Natural killer cell (primary cell): ENCODE measurements around the gene ITGAX. TPM values are rescaled to one million over a fixed set of nuclear protein-coding genes. Genes with fewer than 3 reads are reported as not detected.
"Not testable (repeated sequence)": the region's sequence is repeated elsewhere in the genome, so short reads cannot be mapped to it uniquely, and the experiment has no call there.

Experiments used
- ATAC-seq, 3 donors: fragments of 150-1000 bp in 2 of 3; fragments of 200-7000 bp in 1 of 3; cut with Tn5 transposase; 1 replicate in 1 of 3; 2 replicates in 2 of 3; pipeline ENCODE4 v1.10.0; 2021; ENCODE audit warnings: mild to moderate bottlenecking in 2 of 3, moderate library complexity in 2 of 3
- DNase-seq, 2 donors: peaks; one replicate each; pipeline versions ENCODE4 v3.0.0 to v3.0.0-alpha.2; 2013 to 2021; ENCODE audit warnings: mixed read lengths in 1 of 2
- H3K27ac ChIP-seq: one replicate; pipeline ENCODE4 v1.5.1; 2013; ENCODE audit warnings: mild to moderate bottlenecking, low read length
- H3K27me3 ChIP-seq: one replicate; pipeline ENCODE4 v1.6.1; 2013; ENCODE audit warnings: low read length; ENCODE audit not compliant: control insufficient read depth, insufficient read depth
- H3K36me3 ChIP-seq: one replicate; pipeline ENCODE4 v1.6.1; 2013; ENCODE audit warnings: low read length; ENCODE audit not compliant: control insufficient read depth, insufficient read depth
- H3K4me1 ChIP-seq: one replicate; pipeline ENCODE4 v1.6.1; 2013; ENCODE audit warnings: low read length; ENCODE audit not compliant: control insufficient read depth, insufficient read depth
- H3K4me3 ChIP-seq: one replicate; pipeline ENCODE4 v1.5.1; 2013; ENCODE audit warnings: low read length
- H3K9me3 ChIP-seq: one replicate; pipeline ENCODE4 v1.6.1; 2013; ENCODE audit warnings: low read length; ENCODE audit not compliant: control insufficient read depth, insufficient read depth
- H3K27ac Mint-ChIP-seq, 2 donors: one replicate each; pipeline ENCODE4 v1.8.0; 2022; ENCODE audit warnings: mild to moderate bottlenecking in 2 of 2, mixed read lengths in 2 of 2, moderate library complexity in 1 of 2
- H3K27me3 Mint-ChIP-seq, 2 donors: one replicate each; pipeline ENCODE4 v1.8.0; 2022; ENCODE audit warnings: low read depth in 2 of 2, mixed read lengths in 2 of 2
- H3K36me3 Mint-ChIP-seq: one replicate; pipeline ENCODE4 v1.8.0; 2022; ENCODE audit warnings: mixed read lengths
- H3K4me1 Mint-ChIP-seq, 2 donors: one replicate each; pipeline ENCODE4 v1.8.0; 2022; ENCODE audit warnings: mixed read lengths in 2 of 2
- H3K4me3 Mint-ChIP-seq: one replicate; pipeline ENCODE4 v1.8.0; 2022; ENCODE audit warnings: mild to moderate bottlenecking, moderate library complexity, mixed read lengths
- H3K9me3 Mint-ChIP-seq, 2 donors: one replicate each; pipeline ENCODE4 v1.8.0; 2022; ENCODE audit warnings: mixed read lengths in 2 of 2
- WGBS: methylation state at CpG from one replicate; pipeline ENCODE4 v1.1.7; 2013; ENCODE audit warnings: missing lambda C conversion rate; ENCODE audit not compliant: insufficient coverage; 5-methylcytosine and 5-hydroxymethylcytosine counted together
- intact Hi-C: fragments of 100-400 bp; cut with micrococcal nuclease; formaldehyde crosslinking; loops from one replicate; pipeline ENCODE4 v1.14.2; 2022
- total RNA-seq, 4 donors: library from RNA; stranded (reverse); fragments of 120-200 nt in 1 of 4; gene quantifications; one replicate each; pipeline versions ENCODE4 v1.2.3 to v1.2.4, GENCODE V29; 2013 to 2022
- TF ChIP-seq, protein P1 (sequence below): fragments of 200-600 bp; IDR thresholded peaks from one replicate; pipeline ENCODE4 v1.8.0; 2022; ENCODE audit warnings: antibody characterized with exemption

ITGAX gene
- total RNA-seq, 3 donors from 2014 or later (not counting 1 experiment from before 2014, with no cell fraction given) = 224 to 249 (median 233) TPM

DNA sequence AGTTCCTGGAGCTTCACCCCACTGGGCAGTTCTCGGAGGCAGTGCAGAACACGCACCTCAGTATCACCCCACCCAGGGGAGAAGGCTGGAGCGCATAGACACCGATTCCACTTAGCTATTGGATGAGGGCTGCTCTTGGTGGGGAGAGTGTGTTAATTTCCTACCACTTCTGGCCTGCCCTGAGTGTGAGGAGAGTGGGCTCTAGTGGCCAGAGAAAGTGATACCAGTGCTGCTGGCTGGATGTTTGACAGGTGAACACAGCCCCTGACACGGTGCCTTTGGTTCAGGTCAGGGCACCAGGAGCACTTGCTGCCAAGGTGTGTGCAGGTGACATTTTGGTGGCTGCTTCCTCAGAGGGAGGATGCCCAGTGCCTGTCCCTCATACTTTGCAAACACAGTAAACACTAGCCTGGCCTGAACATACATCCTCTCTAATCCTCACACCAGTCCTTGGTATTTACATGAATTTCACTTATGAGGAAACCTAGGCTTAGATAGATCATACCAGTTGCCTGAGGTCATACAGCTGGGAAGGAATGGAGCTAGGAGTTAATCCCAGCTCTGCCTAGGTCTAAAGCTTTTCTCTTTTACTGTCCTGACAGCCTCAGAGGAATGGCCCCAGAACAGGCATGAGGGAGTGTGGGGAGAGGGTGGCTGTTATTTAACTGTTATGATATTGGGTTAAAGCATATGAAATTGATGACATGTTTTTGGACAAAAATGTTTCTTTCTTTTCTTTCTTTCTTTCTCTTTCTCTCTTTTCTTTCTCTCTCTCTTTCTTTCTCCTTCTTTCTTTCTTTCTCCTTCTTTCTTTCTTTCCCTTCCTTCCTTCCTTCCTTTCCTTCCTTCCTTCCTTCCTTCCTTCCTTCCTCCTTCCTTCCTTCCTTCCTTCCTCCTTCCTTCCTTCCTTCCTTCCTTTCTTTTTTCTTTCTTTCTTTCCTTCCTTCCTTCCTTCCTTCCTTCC is 21.0 kb upstream of the ITGAX start:
- H3K9me3 Mint-ChIP-seq = no peaks in the 10 kb centered on the region
- no peaks in the 10 kb centered on the region for H3K9me3 ChIP-seq
- H3K36me3 ChIP-seq = peaks cover 15% of the 10 kb centered on the region
- TF ChIP-seq, protein P1, sequence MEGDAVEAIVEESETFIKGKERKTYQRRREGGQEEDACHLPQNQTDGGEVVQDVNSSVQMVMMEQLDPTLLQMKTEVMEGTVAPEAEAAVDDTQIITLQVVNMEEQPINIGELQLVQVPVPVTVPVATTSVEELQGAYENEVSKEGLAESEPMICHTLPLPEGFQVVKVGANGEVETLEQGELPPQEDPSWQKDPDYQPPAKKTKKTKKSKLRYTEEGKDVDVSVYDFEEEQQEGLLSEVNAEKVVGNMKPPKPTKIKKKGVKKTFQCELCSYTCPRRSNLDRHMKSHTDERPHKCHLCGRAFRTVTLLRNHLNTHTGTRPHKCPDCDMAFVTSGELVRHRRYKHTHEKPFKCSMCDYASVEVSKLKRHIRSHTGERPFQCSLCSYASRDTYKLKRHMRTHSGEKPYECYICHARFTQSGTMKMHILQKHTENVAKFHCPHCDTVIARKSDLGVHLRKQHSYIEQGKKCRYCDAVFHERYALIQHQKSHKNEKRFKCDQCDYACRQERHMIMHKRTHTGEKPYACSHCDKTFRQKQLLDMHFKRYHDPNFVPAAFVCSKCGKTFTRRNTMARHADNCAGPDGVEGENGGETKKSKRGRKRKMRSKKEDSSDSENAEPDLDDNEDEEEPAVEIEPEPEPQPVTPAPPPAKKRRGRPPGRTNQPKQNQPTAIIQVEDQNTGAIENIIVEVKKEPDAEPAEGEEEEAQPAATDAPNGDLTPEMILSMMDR = peak; percentile 21
- no peaks in the 10 kb centered on the region for H3K36me3 Mint-ChIP-seq
- intact Hi-C loops = loop anchor here (1.0 to 10.0 kb wide), 3 partner anchors 101 to 349 kb away; partner anchors contain the start of genes HSD3B7 and PYCARD
- peak in 1 of 2 donors; percentile 58 for DNase-seq
- peak overlapping the region; percentile 53 to 79 for H3K27ac Mint-ChIP-seq
- H3K27me3 ChIP-seq = no peaks in the 10 kb centered on the region
- no peak overlapping the region for H3K4me3 Mint-ChIP-seq
- peaks cover 4 to 6% of the 10 kb centered on the region in 2 donors for H3K27me3 Mint-ChIP-seq
- peaks cover 37 to 39% of the 10 kb centered on the region in 2 donors for H3K4me1 Mint-ChIP-seq
- peaks cover 21% of the 10 kb centered on the region for H3K4me1 ChIP-seq
- 6% methylated on average over 3 of the region's 5 CpGs for WGBS
- no peak overlapping the region for H3K27ac ChIP-seq
- no peak overlapping the region for H3K4me3 ChIP-seq
- ATAC-seq = peak; percentile 81 to 88 (median 84)

DNA sequence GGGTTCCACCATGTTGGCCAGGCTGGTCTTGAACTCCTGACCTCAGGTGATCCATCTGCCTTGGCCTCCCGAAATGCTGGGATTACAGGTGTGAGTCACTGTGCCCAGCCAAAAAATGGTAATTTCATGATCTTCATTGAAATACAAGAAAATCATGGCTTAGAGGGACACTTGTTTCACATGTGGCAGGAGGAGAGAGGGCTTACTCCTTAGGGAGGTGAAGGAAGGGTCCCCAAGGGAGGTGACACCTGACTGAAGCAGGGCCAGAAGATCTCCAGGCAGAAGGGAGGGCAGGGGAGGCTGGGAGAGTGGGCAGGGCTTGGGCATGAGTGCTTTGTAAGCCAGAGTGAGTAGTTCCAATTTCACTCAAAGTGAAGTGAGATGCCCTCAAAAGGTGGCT is 20.0 kb upstream of the ITGAX start:
- no peaks in the 10 kb centered on the region for H3K9me3 Mint-ChIP-seq
- no peak overlapping the region for H3K4me3 Mint-ChIP-seq
- peaks cover 37 to 39% of the 10 kb centered on the region in 2 donors for H3K4me1 Mint-ChIP-seq
- Histone ChIP-seq H3K4me1 (peaks cover 21% of the 10 kb centered on the region), H3K27me3 (no peaks in the 10 kb centered on the region), H3K9me3 (no peaks in the 10 kb centered on the region), H3K27ac (no peak overlapping the region), H3K4me3 (no peak overlapping the region), H3K36me3 (peaks cover 8% of the 10 kb centered on the region)
- no peak for ATAC-seq
- H3K27ac Mint-ChIP-seq = peak overlapping the region; percentile 53 to 79
- intact Hi-C loops = loop anchor here (5.0 to 10.0 kb wide), 2 partner anchors 100 to 133 kb away; partner anchors contain the start of gene PYCARD
- H3K36me3 Mint-ChIP-seq = no peaks in the 10 kb centered on the region
- DNase-seq = peak in 1 of 2 donors; percentile 1
- TF ChIP-seq, protein P1 = no peak
- peaks cover 8% of the 10 kb centered on the region in 2 donors for H3K27me3 Mint-ChIP-seq
- 94% methylated on average over 1 of the region's 1 CpG for WGBS

- intact Hi-C loops = loop anchor here (10.0 kb wide), 1 partner anchor 99 kb away; no protein-coding TSS in a partner anchor
- Mint-ChIP-seq H3K9me3 (no peaks in the 10 kb centered on the region), H3K4me3 (no peak overlapping the region), H3K4me1 (peaks cover 35 to 37% of the 10 kb centered on the region in 2 donors), H3K27me3 (peaks cover 8 to 9% of the 10 kb centered on the region in 2 donors), H3K27ac (no peak overlapping the region), H3K36me3 (no peaks in the 10 kb centered on the region)
- Histone ChIP-seq H3K27ac (no peak overlapping the region), H3K4me3 (no peak overlapping the region), H3K27me3 (no peaks in the 10 kb centered on the region), H3K9me3 (no peaks in the 10 kb centered on the region), H3K36me3 (peaks cover 5% of the 10 kb centered on the region), H3K4me1 (peaks cover 21% of the 10 kb centered on the region)
- WGBS = 93% methylated on average over 9 of the region's 9 CpGs
- DNase-seq (peak in 1 of 2 donors; percentile 1), ATAC-seq (no peak)
- TF ChIP-seq, protein P1 = no peak
Observed at GRCh38 chr16:31335431-31335830, 19.5 kb upstream of the ITGAX start.

DNA sequence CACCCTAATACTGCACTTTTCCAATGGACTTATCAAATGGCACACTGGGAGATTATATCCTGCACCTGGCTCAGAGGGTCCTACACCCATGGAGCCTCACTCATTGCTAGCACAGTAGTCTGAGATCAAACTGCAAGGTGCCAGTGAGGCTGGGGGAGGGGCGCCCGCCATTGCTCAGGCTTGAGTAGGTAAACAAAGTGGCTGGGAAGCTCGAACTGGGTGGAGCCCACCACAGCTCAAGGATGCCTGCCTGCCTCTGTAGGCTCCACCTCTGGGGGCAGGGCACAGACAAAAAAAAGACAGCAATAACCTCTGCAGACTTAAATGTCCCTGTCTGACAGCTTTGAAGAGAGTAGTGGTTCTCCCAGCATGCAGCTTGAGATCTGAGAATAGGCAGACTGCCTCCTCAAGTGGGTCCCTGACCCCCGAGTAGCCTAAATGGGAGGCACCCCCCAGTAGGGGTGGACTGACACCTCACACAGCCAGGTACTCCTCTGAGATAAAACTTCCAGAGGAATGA is 16.8 kb upstream of the ITGAX start:
- not testable (repeated sequence) for H3K4me1 ChIP-seq, H3K36me3 Mint-ChIP-seq, H3K4me3 Mint-ChIP-seq, H3K9me3 Mint-ChIP-seq, H3K27ac Mint-ChIP-seq, H3K9me3 ChIP-seq, H3K36me3 ChIP-seq, H3K4me3 ChIP-seq, H3K27ac ChIP-seq, H3K27me3 ChIP-seq, ATAC-seq
- H3K27me3 Mint-ChIP-seq = peaks cover 18 to 28% of the 10 kb centered on the region in 2 donors
- peak in 1 of 2 donors; percentile 10 for DNase-seq
- intact Hi-C loops = loop anchor here (10.0 kb wide), 1 partner anchor 97 kb away; no protein-coding TSS in a partner anchor
- WGBS = 66% methylated on average over 4 of the region's 4 CpGs
- H3K4me1 Mint-ChIP-seq = peaks cover 23 to 24% of the 10 kb centered on the region in 2 donors
